HG02981 (cell line): ENCODE data around the gene COL12A1.

Experiments
- ATAC-seq: cut with Tn5 transposase; IDR thresholded peaks from one replicate; pipeline ENCODE4 v1.9.1; 2021; ENCODE audit warnings: mild to moderate bottlenecking, moderate library complexity; ENCODE audit not compliant: unreplicated experiment

COL12A1 gene

DNA sequence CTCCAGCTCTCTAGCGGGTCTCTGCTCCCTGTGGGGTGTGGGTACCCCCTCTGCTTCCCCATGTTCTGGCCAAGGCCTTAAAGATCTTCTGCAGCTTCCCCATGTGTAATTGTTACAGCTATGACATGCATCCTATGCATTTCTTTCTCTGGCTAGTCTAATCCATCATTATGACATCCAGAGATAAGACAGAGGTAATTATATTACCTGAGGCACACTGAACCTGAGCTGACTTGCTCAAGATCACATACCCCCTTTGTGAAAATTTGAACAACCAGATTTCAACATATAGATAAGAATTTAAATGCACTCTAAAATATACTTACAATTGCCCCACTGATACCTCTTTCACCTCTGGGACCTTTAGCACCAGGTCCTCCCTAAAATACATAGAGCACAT, 102.4 kb downstream of the COL12A1 start:
- ATAC-seq = no peak

DNA sequence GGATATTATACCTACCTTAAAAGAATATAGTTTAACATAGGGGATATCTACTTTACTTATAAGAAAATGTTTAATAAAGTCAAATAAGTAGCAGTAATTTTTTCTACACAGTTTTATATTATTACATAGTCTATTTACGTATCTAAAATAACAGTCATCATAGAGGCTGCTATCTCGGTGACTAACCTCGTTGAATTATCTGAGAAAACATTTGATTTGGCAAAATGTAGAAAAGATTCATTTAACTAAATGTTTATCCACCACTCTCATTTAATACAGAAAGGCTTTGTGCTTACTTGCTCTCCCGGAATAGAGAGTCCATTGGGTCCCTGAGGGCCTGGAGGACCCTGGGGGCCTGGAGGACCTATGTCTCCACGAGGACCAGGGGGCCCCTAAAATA, 103.6 kb downstream of the COL12A1 start:
- no peak for ATAC-seq

DNA sequence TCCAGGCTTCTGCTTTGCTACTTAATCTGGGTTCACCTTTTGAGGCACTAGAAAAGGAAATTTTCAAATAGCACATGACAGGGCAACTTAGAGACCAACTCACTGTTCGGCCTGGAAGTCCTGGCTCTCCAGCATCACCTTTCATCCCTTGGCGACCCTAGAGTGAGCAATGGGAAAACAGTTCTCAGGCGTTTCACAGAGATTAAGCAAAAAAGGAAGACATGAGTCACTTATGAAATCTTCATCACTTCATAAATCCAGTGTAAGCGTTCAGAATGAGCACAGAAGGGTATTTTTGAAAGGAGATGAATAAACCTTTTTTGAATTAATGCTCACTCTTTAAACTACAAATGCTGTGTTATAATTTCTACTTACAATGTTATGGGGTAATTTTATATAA, 104.0 kb downstream of the COL12A1 start:
- ATAC-seq = no peak

DNA sequence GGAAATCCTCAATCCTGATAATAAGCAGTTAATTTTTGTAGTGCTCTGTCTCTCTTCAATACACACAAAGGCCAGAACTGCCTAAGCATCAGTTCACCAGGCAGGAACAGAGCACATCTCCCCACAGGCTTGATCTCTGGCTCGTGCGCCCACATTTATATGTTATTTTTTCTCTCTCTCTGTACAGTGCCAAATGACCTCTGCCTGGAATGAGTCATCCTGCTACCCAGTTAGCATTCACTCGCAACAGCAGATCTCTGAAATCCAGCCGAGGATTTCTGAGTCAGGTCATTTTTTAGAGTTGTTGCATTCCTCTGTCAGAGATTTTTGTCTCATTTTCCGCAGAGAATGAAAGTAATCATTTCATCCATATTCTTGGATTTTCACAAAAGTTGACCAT, 107.1 kb downstream of the COL12A1 start:
- ATAC-seq = no peak

DNA sequence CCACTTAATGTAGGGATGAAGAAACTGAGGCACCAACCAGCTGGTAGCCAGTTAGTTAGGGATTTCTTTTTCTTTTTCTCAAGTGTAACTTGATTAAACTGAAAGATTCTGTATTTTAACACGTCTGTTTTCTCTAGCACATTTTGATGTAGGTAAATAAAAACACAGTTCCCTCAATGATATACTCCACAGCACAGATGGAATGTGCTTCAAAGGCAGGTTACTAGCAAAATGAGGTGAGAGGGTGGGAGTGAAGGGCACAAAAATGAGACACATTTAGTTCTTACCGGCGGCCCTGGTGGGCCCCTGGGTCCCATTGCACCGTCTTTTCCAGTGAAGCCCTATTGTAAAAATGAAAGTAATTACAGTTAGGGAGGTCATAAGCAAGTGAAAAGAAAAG, 108.9 kb downstream of the COL12A1 start:
- ATAC-seq = no peak

DNA sequence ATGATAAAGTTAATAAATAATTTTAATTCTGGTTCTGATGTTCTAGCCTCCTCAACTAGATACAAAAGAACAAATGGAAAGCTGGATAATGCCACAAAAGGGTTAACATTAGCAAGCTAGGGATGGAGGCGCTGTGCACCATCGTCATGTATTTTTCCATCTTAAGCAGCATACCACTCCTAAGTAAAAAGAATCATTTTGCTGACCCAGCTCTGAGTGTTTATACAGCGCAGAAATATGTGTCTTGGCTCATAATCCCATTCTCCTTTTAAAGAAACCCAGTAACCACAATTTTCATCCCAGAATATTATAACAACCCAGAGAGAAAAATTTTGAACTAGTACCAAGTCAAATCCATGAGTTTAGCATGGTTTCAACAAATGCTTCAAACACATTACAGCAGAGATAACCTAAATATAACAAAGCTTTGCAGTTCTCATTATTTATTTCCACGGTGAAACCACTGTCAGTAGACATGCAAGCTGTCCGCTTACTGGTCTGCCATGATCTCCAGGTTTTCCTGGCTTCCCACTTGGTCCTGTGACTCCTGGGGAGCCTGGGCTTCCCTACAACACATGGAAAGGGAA, 111.1 kb downstream of the COL12A1 start:
- no peak for ATAC-seq

DNA sequence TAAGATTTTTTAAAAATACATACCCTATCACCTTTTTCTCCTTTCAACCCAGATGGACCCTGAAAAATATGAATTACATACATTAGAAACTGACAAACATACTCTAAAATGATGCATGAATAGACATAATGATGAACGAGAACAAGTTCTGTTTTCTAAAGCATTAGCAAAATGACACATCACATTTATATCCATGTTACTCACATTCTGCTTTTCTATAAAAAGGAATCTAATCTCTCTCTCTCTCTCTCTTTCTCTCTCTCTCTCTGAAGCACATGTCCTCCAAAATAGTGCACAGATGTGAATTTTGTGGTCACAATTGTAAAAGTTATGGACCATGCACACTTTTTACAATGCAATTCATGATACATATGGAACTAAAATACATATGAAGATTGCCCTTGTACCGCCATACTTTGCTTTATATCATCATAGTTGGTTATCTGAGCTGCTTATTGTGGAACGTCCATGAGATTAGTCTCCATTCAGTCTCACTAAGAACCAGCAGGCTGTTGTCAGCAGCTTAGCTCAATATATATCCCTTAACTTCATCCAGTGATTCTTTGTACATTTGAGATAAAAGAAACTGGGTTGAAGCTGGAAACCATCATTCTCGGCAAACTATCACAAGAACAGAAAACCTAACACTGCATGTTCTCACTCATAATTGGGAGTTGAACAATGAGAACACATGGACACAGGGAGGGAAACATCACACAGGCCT, 114.2 kb downstream of the COL12A1 start:
- no peak for ATAC-seq

DNA sequence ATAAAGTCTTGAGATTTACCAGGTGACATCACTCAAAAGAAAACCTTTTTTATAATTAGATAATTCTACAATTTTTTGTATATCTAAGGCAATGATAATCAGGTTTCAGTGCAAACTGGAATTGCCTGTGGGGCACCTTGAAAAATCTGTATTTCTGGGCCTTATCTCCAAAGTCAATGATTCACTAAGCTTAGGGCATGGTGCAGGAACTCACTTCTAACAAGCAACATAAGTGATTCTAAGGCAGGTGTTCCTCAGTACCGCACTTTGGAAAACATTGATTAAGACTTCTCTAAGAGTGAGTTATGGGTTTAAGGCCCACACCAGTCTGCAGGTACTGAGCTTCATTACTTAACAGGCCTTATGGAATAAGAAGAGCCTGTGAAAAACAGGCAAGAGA, 115.3 kb downstream of the COL12A1 start:
- no peak for ATAC-seq

DNA sequence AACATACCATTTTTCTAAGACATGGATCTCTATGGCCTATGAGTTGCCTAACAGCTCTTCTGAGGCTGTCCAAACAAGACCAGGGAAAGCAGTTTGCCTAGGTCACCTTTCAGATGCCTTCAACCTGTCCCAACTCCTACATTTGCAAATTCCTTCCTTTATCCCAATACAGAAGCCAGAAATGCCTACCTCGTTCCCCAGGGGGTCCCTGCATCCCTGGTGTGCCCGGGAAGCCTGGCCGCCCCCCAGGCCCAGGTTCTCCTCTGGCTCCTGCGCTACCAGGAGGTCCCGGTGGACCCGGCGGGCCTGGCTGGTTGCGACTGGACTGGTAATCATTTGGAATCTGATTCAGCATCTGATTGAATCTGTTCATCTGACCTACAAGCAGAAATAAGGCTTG, 115.9 kb downstream of the COL12A1 start:
- no peak for ATAC-seq

DNA sequence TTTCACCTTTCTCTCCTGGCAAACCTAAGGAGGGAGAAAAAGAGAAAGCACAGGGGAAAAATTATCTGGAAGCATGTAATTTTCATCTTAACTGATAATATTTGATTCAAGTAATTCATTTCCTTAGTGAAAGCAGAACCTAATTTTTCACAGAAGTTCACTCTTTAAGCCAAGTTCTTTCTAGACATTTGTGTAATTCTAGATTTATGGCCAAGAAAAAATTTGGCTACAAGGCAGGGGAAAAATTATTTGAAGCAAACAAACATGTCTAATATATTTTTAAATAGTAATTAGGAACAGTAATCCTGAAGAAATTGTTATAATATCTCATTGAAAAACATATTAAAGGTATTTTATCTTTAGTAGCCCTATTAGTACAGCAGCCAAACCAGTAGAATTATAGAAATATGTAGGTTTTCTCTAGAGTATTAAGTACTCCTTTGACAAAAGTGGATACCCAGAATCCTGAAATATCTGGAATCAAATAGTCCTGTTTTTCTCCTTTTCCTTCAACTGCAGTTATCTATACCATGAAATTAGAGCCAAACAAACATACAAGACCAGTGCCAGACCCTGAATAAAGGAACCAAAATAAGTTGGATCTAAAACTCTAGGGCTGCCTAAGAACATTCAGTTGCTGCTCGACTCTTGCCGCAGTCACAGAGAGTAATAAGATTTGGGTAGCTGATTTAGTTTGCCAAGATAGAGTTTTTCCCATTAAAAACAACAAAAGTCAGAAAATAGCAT, 116.5 kb downstream of the COL12A1 start:
- no peak for ATAC-seq

DNA sequence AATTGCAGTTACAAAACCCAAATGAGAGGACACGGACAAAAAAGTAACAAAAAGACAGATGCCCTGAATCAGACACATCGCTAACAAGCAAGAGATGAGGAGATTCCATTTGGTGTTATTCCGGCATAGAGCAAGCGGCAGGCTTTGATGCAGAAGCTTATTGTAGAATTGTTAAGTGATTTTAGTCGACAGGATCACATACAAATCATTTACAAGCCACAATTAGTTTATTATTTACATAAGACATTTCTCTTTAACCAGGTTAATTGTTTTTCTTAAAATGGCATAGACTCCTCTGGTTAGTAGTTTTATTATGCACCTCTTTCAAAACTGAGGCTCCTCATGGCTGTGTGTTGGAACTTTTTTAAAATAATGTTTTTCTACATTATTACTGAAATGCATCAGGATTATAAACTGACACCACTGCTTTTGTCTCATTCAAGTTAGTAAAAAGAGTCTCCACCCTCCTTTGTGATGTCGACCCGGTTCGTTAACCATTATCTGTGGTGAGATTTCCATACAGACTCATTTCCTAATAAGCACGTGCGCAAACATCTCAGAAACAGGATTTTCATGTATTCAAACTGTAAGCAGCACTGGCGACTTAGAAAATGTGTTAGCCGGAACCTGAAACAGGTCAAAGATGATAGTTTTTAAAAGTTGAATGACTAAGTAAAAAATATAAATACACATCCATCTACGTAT, 119.8 kb downstream of the COL12A1 start:
- no peak for ATAC-seq

DNA sequence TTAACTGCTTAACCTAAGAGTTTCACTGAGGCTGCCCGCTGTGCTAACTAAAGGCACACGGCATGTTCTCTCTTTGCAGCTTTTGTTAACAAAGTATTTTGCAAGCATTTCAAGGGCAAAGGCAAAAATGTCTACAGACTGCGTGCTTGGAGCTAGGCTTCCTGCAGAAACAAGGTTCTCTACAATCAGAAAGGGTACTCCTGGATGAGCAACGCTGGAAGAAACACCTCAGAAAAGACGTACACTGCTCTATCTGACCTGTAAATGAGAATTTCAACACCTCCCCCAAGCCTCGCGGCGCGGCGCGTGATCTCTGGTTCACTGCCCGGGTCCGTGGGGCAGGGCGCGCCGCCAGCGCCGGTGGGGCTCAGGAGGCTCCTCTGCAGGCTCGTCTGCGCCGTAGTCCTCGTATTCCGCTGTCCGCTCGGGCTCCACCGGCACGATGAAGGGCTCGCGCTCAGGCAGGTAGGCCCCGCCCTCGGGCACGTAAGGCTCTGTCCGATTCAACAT, 120.9 kb downstream of the COL12A1 start:
- ATAC-seq = no peak

DNA sequence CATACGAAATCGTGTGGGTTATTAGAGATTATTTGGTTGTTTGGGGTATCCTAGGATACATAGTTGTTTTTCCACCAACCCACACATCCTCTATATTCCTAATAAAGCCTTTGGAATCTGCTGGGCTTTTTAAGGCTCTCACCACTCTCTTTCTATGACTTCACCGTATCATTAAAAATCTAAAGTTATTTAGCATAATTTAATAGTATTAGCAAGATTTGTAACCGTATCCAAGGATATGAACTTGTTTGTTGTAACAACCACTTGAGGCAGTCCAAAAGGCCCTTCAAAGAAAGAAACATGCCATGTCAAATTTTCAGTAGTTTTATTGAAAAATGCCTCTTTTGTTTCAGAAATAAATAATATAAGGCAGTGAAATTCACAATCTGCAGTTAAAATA, 121.8 kb downstream of the COL12A1 start:
- ATAC-seq = no peak

DNA sequence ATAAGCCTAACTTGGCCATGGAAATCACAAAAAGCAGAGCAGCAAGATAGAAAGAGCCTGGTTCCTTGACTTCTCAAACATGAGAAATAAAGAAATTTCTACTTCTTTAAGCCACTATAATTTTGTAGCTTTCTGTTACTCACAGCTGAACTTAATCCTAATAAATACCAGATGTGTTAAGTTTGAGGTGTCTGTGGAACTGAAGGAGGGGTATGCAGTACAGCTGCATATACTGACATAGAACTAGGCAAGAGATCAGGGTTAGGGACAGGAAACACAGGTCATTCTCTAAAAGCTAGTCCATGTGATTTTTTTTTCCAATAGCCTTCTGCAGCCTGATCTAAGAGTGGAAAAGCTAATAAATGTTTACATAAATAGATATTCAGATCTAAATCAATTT, 123.9 kb downstream of the COL12A1 start:
- ATAC-seq = no peak

DNA sequence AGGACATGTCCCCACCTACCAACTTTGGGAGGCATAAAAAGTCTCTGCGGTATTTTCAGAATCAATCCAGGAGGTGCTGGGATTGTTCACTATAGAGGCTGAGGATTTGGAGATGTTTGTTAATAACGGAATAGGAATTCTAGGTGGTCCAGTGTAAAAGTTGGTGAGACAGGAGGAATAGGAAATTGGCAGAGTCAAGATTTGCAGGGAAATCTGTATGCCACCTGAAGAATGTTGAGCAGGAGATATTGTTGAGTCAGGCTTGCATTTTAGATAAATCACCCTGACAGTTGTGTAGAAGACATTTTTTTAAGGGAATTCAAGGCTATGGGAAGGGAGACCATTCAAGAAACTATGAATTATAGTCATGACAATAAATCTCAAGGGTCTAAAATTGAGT, 124.8 kb downstream of the COL12A1 start:
- ATAC-seq = no peak

DNA sequence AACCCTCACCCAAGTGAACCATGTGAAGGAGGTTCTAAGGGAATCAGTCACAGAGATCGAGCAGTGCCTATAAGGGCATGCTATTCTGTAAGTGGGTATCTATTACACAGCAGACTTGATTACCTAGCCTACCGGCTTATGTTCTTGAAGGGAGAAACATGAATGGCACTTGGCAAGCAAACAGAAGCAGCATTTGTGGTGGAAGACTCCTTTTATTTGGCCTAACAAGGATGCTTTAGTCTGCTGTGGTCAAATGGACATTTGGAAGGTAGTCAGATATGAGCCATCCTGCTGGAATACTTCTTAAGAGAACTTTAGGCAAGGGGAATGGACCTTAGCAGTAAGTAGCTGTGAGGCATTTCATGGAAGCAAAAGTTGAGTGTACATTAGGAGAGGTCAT, 126.3 kb downstream of the COL12A1 start:
- no peak for ATAC-seq

DNA sequence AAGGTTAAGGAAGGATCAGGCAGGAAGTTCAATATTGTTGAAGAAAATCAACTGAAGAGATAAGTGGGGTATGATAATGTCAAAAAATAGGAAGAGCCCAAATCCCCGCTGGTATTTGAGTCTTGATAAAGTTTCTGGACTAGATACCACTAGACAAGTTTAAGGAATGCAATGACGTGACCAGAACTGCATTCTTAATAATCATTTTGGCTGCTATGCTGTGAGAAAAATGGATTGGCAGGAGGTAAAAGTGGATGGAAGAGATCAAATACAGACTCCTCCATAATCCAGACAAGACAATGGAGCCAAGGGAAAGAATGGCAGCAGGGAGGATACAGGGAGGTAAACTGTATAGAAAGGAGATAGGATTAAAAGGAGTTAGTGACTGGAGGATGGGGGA, 128.2 kb downstream of the COL12A1 start:
- ATAC-seq = no peak

DNA sequence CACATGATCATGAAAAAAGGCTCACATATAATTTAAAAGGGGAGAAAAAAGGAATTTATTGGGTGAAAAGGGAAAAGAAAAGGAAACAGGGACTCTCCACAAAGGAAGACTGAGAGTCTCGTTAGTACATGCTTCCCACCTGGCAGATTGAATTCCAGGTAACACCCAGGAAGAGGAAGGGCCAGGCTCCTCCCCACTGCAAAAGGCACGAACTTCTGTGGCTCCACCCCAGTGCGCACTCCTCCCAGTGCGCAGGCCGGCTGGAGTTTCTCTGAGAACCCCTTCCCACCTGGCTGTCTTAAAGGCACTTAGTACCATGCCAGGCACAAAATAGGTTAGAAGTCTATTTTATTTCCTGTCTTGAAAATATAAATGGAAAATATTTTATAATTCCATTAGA, 129.8 kb downstream of the COL12A1 start:
- no peak for ATAC-seq

DNA sequence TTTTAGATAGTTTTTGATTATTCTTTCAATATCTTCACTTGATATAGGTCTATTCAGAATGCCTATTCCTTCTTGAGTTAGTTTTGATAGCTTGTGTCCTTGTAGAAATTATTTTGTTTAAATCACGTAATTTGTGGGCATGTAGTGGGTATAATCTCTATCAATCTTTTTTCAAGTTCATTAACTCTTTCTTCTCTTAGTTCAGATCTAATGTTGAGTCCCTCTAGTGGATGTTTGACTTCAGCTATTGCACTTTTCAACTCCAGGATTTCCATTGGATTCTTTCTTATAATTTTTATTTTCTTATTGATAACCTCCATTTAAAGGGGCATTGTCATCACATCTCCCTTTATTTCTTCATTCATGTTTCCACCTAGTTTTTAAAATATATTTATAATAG, 135.6 kb downstream of the COL12A1 start:
- ATAC-seq = no peak

DNA sequence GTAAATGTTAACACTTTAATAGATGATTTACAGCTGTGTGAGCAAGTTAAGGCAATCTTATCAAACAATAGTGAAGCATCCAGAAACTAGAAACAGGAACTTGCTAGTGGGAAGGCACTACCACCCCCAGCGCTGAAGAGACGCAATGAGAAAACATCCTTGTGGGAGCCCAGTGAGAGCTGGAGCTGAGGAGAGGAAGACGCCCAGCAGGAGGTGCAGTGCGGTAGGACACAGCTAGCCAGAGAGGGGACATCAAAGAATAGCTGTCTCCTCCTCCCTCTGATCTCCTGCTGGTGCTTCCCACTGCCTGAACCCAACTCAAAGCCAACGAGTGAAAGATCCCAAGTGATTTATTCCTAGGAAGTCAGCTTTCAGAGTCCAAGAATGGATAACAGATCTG, 140.3 kb downstream of the COL12A1 start:
- ATAC-seq = no peak

DNA sequence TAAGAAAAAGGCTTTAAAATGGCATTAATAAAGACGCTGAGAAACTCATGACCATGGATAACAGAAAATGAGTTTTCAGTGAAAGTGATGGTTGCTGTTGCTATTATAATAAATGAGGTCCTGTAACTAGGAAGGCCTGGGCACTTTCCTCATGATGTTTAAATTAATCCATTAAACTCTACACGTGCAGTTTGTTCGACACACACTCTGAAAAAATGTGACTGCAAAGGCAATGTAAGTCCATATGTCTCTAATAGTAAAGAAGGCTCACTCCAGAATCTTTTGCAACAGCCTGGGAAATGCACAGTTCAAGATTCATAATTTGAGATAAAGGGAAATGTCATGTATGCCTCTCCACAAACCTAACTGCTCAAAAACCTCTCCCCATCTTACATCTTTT, 153.4 kb downstream of the COL12A1 start:
- ATAC-seq = no peak

DNA sequence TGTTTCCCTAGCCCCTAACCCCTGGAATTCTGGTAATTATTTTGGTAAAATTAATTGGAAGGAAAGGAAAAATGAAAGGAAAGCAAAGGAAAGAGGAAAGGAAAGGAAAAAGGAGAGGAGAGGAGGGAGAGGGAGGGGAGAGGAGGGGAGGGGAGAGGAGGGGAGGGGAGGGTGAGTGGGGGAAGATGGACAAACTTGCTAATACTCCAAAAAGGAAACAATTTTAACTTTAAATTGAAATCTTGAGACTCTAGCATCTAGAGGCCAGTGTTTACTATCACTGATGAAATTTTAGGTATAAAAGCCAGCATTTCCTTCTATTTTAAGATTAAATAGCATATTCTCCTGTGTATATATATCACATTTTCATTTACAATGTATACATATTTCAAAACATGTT, 156.5 kb downstream of the COL12A1 start:
- no peak for ATAC-seq
